Fibroblast of lung (primary cell): ENCODE measurements around the gene NUAK2. TPM values are rescaled to one million over a fixed set of nuclear protein-coding genes. Genes with fewer than 3 reads are reported as not detected.

Experiments used
- DNase-seq, 2 donors: peaks; one replicate each; pipeline versions ENCODE4 v3.0.0 to v3.0.0-alpha.2; 2010; ENCODE audit warnings: low read depth in 2 of 2
- H2AFZ ChIP-seq: 2 replicates; pipeline ENCODE4 v1.5.1; 2012; ENCODE audit warnings: low read length, control low read depth, inconsistent platforms
- H3K27ac ChIP-seq: 2 replicates; pipeline ENCODE4 v1.5.1; 2011; ENCODE audit warnings: low read length, control low read depth; ENCODE audit not compliant: insufficient read depth
- H3K27me3 ChIP-seq: 2 replicates; pipeline ENCODE4 v1.5.1; 2011; ENCODE audit warnings: mild to moderate bottlenecking, low read length; ENCODE audit not compliant: control insufficient read depth, insufficient read depth
- H3K36me3 ChIP-seq: 2 replicates; pipeline ENCODE4 v1.5.1; 2011; ENCODE audit warnings: low read length; ENCODE audit not compliant: control insufficient read depth, insufficient read depth
- H3K4me1 ChIP-seq: 2 replicates; pipeline ENCODE4 v1.5.1; 2011; ENCODE audit warnings: low read length; ENCODE audit not compliant: control insufficient read depth, insufficient read depth; ENCODE audit errors: extremely low read depth
- H3K4me2 ChIP-seq: 2 replicates; pipeline ENCODE4 v1.5.1; 2011; ENCODE audit warnings: low read length, control low read depth; ENCODE audit not compliant: insufficient read depth; ENCODE audit errors: extremely low read depth
- H3K4me3 ChIP-seq, 4 experiments: fragments of 200-600 bp in 1 of 4; sonication (generic) in 1 of 4; replicated peaks in 1 of 4; 2 replicates each; pipeline ENCODE4 v1.5.1; 2011 to 2016; ENCODE audit warnings: low read length in 4 of 4, low read depth in 3 of 4, mild to moderate bottlenecking in 3 of 4, control low read depth in 2 of 4, inconsistent platforms in 1 of 4, mixed read lengths in 1 of 4; ENCODE audit not compliant: insufficient read depth in 1 of 4; ENCODE audit errors: control extremely low read depth in 1 of 4
- H3K79me2 ChIP-seq: 2 replicates; pipeline ENCODE4 v1.5.1; 2012; ENCODE audit warnings: mild to moderate bottlenecking, low read length, inconsistent platforms; ENCODE audit not compliant: control insufficient read depth, insufficient read depth
- H3K9ac ChIP-seq: 2 replicates; pipeline ENCODE4 v1.5.1; 2011; ENCODE audit warnings: mild to moderate bottlenecking, low read length, control low read depth; ENCODE audit not compliant: insufficient read depth
- H3K9me3 ChIP-seq: 2 replicates; pipeline ENCODE4 v1.5.1; 2012; ENCODE audit warnings: low read depth, low read length; ENCODE audit not compliant: control insufficient read depth, insufficient read depth
- H4K20me1 ChIP-seq: 2 replicates; pipeline ENCODE4 v1.5.1; 2011; ENCODE audit warnings: low read length; ENCODE audit not compliant: control insufficient read depth, insufficient read depth; ENCODE audit errors: extremely low read depth
- EZH2 ChIP-seq: IDR thresholded peaks from 2 replicates; pipeline ENCODE4 v1.5.1; 2012; ENCODE audit warnings: low read length, control low read depth, mild to moderate bottlenecking; ENCODE audit errors: missing control alignments
- polyA plus RNA-seq, 2 donors: library from polyadenylated mRNA; depleted of rRNA in 1 of 2; stranded (reverse) in 1 of 2; unstranded in 1 of 2; fragments of >200 nt; gene quantifications; 2 replicates each; pipeline ENCODE4 v1.2.1, GENCODE V29; 2011 to 2012; ENCODE audit warnings: missing spikeins in 1 of 2
- total RNA-seq: library from RNA; depleted of rRNA; stranded (reverse); fragments of >200 nt; gene quantifications from 2 replicates; pipeline ENCODE4 v1.2.1, GENCODE V29; 2014
- TF ChIP-seq, protein P1 (sequence below), 2 donors: IDR thresholded peaks in 1 of 2; conservative IDR thresholded peaks in 1 of 2; 1 replicate in 1 of 2; 2 replicates in 1 of 2; pipeline ENCODE4 v1.5.1; 2011 to 2012; ENCODE audit warnings: low read length in 2 of 2, control low read depth in 1 of 2, inconsistent platforms in 1 of 2, low read depth in 1 of 2, mild to moderate bottlenecking in 1 of 2

Gene NUAK2
- total and polyA plus RNA-seq, 2 donors (not counting 1 experiment from before 2014, with no cell fraction given), result 1.7 to 4.9 TPM

DNA sequence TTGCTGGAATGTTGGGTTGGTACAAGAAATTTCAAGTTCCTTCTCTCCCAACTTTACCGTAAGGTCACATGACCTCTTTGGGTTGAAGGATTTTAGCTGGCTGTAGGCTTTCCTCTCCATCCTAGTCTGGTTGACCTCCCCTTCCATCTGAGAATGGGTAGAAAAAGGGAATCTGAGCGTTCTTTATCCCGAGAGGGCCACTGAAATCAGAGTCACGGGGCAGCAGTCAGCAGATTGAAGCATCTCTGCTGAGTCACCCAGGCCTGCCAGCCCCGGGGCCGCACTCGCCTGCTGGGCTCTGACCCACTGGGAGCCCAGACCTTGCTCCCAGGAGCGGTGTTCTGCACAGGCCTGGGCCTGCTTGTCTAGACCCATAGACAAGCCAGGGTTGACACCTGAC, 62.8 kb downstream of the NUAK2 start:
- TF ChIP-seq EZH2, result no peak
- TF ChIP-seq, protein P1, sequence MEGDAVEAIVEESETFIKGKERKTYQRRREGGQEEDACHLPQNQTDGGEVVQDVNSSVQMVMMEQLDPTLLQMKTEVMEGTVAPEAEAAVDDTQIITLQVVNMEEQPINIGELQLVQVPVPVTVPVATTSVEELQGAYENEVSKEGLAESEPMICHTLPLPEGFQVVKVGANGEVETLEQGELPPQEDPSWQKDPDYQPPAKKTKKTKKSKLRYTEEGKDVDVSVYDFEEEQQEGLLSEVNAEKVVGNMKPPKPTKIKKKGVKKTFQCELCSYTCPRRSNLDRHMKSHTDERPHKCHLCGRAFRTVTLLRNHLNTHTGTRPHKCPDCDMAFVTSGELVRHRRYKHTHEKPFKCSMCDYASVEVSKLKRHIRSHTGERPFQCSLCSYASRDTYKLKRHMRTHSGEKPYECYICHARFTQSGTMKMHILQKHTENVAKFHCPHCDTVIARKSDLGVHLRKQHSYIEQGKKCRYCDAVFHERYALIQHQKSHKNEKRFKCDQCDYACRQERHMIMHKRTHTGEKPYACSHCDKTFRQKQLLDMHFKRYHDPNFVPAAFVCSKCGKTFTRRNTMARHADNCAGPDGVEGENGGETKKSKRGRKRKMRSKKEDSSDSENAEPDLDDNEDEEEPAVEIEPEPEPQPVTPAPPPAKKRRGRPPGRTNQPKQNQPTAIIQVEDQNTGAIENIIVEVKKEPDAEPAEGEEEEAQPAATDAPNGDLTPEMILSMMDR (conservative IDR thresholded peaks at IDR 0.05 in 1 of 2, IDR thresholded peaks at IDR 0.05 in 1 of 2; ENCODE audit: low read depth in 1 of 2, low read length in 2 of 2), result no peak
- H3K4me2 ChIP-seq, result no peak overlapping the region
- H3K9me3 ChIP-seq, result no peaks in the 10 kb centered on the region
- peaks cover 2% of the 10 kb centered on the region for H3K4me1 ChIP-seq
- H3K79me2 ChIP-seq, result no peaks in the 10 kb centered on the region
- H2AFZ ChIP-seq, result no peak overlapping the region
- H3K9ac ChIP-seq, result no peak overlapping the region
- H4K20me1 ChIP-seq, result no peaks in the 10 kb centered on the region
- no peaks in the 10 kb centered on the region for H3K36me3 ChIP-seq
- no peak overlapping the region for H3K27ac ChIP-seq
- no peak overlapping the region for H3K4me3 ChIP-seq
- no peaks in the 10 kb centered on the region for H3K27me3 ChIP-seq
- peak; percentile 26 to 71 for DNase-seq

DNA sequence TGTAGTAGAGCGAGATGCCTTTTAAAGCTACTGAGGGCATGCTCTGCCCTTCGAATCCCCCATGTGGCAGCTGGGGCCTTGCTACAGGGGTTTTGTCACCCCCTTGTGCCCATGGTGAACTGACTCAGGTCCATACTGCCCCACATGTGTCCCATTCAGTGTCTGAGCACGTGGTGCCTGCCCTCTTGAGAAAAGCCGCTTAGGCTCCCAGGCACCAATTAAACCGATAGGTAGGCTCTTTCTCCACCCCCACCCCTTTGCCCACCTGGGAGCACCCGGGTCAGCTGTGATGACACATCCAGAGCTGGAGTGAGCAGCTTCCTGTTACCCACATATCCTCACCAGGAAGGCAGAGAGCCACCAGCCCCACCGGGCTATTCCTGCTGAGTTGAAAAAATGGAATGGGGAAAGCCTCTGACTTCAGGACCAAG, 63.3 kb downstream of the NUAK2 start:
- Histone ChIP-seq H3K27ac (no peak overlapping the region), H3K4me3 (no peak overlapping the region), H3K4me2 (no peak overlapping the region), H3K9me3 (no peaks in the 10 kb centered on the region), H3K36me3 (no peaks in the 10 kb centered on the region), H3K9ac (no peak overlapping the region), H4K20me1 (no peaks in the 10 kb centered on the region), H3K79me2 (no peaks in the 10 kb centered on the region), H3K27me3 (no peaks in the 10 kb centered on the region), H3K4me1 (peaks cover 2% of the 10 kb centered on the region), H2AFZ (no peak overlapping the region)
- TF ChIP-seq EZH2, result no peak
- TF ChIP-seq, protein P1 (conservative IDR thresholded peaks at IDR 0.05 in 1 of 2, IDR thresholded peaks at IDR 0.05 in 1 of 2; ENCODE audit: low read depth in 1 of 2, low read length in 2 of 2), result no peak
- DNase-seq, result peak in 1 of 2 donors; percentile 36

DNA sequence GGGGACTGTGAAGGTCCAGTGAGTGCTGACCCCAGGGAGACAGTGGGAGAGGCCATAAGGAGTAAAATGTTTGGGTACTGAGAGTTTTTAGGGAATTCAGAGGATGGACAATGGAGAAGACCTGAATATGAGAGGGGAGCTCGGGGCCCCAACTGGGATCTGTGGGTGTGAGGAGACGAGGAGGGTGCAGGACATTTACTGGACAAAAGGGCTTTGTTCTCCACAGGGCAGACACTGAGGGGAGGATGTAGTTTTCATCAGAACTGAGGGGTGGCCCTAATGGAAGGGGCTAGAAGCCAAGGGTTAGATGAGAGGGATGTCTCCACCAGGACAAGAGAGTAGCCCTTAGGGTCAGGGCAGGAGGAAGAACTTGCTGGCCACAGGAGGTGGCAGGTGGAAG, 63.8 kb downstream of the NUAK2 start:
- Histone ChIP-seq H3K9ac (no peak overlapping the region), H3K27me3 (no peaks in the 10 kb centered on the region), H3K4me1 (peaks cover 2% of the 10 kb centered on the region), H3K79me2 (no peaks in the 10 kb centered on the region), H4K20me1 (no peaks in the 10 kb centered on the region), H3K4me2 (no peak overlapping the region), H3K4me3 (no peak overlapping the region), H2AFZ (no peak overlapping the region), H3K27ac (no peak overlapping the region), H3K9me3 (no peaks in the 10 kb centered on the region), H3K36me3 (no peaks in the 10 kb centered on the region)
- TF ChIP-seq EZH2, result no peak
- TF ChIP-seq, protein P1 (conservative IDR thresholded peaks at IDR 0.05 in 1 of 2, IDR thresholded peaks at IDR 0.05 in 1 of 2; ENCODE audit: low read depth in 1 of 2, low read length in 2 of 2), result no peak
- DNase-seq, result no peak
